ENCODE measurements around the gene FAT1.

FAT1 gene

DNA sequence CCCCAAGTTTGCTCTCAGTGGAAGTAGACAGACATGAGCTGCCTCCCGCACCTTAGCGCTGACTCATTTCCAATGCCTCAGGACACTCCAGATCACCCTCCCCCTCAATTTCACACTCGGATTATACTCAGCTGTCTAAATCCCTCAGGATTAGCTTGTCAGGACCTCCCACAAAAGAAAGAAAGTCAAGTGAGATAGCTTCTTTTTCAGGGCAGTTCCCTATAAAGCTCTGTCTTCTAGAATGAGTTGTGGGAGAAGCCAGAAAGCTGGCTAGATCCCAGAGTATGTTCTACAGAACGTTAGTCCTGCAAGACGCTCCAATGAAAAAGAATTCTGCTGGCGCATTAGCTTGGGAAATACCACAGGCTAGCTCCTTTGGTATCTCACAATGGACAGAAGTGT, 117.1 kb downstream of the FAT1 start:
- Histone ChIP-seq H3K4me1 (ENCODE audit: insufficient read depth, insufficient read length) (no peaks in the 10 kb centered on the region), H3K27me3 (ENCODE audit: insufficient read depth, insufficient read length) (no peaks in the 10 kb centered on the region), H3K4me3 (ENCODE audit: insufficient read length, low read depth) (no peak overlapping the region), H3K36me3 (ENCODE audit: insufficient read depth, insufficient read length, low read length) (peaks cover 83% of the 10 kb centered on the region), H3K9me3 (ENCODE audit: insufficient read depth, low read length) (no peaks in the 10 kb centered on the region), H3K9ac (ENCODE audit: insufficient read length, low read depth) (no peak overlapping the region)
- TF ChIP-seq YY1 (IDR thresholded peaks at IDR 0.05; ENCODE audit: insufficient read depth, insufficient read length) = no peak
- no peak for TF ChIP-seq SUZ12 (IDR thresholded peaks at IDR 0.05; ENCODE audit: extremely low read depth, insufficient read depth, insufficient read length)
- TF ChIP-seq ZNF274 (IDR thresholded peaks at IDR 0.05; ENCODE audit: low read depth, low read length) = no peak
- DNase-seq (ENCODE audit: low read depth, low spot score) = no peak

DNA sequence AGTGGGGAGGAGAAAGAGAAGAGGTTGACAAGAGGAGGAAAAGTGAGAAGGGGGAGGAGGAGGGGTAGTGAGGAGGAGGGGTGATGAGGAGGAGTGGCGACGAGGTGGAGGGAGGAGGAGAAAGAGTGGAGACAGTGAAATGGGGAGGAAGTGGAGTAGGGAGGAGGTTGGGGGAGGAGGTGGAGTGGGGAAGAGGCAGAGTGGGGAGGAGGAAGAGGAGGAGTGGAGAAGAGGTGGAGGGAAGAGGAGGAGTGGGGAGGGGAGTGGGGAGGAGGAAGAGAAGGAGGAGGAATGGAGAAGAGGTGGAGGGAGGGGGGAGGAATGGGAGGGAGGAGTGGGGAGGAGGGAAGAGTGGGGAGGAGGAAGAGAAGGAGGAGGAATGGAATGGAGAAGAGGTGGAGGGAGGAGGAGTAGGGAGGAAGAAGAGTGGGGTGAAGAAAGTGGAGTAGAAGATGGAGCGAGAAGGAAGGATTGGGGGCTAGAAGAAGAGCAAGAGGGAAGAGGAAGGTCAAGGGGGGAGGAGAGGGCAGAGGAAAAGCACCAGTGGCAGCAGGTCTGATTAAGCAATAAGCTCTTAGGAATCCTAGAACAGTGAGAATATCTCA, 118.3 kb downstream of the FAT1 start:
- TF ChIP-seq YY1 (IDR thresholded peaks at IDR 0.05; ENCODE audit: insufficient read depth, insufficient read length) (no peak), SUZ12 (IDR thresholded peaks at IDR 0.05; ENCODE audit: extremely low read depth, insufficient read depth, insufficient read length) (no peak), ZNF274 (IDR thresholded peaks at IDR 0.05; ENCODE audit: low read depth, low read length) (no peak)
- Histone ChIP-seq H3K9ac (ENCODE audit: insufficient read length, low read depth) (no peak overlapping the region), H3K4me3 (ENCODE audit: insufficient read length, low read depth) (no peak overlapping the region), H3K36me3 (ENCODE audit: insufficient read depth, insufficient read length, low read length) (peaks cover 85% of the 10 kb centered on the region), H3K27me3 (ENCODE audit: insufficient read depth, insufficient read length) (no peaks in the 10 kb centered on the region), H3K4me1 (ENCODE audit: insufficient read depth, insufficient read length) (no peaks in the 10 kb centered on the region), H3K9me3 (ENCODE audit: insufficient read depth, low read length) (no peaks in the 10 kb centered on the region)
- DNase-seq (ENCODE audit: low read depth, low spot score) = no peak

DNA sequence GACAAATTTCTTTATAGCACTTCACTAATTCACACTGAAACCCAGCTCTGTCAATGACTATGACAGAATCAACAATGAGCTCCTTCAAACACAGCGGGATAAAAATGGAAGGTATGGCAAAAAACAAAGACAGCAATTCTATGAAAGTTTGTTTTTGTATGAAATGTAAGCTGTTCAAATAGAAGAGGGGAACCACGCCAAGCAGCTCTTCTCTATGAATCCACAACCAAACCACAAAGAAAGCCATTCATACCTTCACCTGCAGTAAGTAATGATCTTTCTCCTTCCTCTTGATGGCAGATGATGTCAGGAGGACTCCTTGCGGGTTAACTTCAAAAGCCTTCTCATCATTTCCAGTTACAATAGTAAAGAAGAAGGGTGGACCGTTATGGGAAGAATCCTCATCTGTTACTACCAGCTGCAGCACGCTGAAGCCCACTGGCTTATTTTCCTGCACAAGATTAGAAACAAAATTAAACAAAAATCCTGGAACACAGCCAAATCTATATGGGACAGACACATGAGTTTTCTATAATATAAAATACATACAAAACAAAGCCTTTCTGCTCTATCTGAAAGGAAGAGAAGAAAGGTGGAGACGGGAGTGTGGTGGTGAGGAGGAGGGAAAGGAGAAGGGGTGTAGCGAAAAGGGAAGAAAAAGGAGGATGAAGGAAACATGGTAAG, 119.4 kb downstream of the FAT1 start:
- no peak for TF ChIP-seq ZNF274 (IDR thresholded peaks at IDR 0.05; ENCODE audit: low read depth, low read length)
- no peak for TF ChIP-seq YY1 (IDR thresholded peaks at IDR 0.05; ENCODE audit: insufficient read depth, insufficient read length)
- no peak for TF ChIP-seq SUZ12 (IDR thresholded peaks at IDR 0.05; ENCODE audit: extremely low read depth, insufficient read depth, insufficient read length)
- Histone ChIP-seq H3K9ac (ENCODE audit: insufficient read length, low read depth) (no peak overlapping the region), H3K4me3 (ENCODE audit: insufficient read length, low read depth) (no peak overlapping the region), H3K27me3 (ENCODE audit: insufficient read depth, insufficient read length) (no peaks in the 10 kb centered on the region), H3K4me1 (ENCODE audit: insufficient read depth, insufficient read length) (no peaks in the 10 kb centered on the region), H3K9me3 (ENCODE audit: insufficient read depth, low read length) (no peaks in the 10 kb centered on the region), H3K36me3 (ENCODE audit: insufficient read depth, insufficient read length, low read length) (peaks cover 90% of the 10 kb centered on the region)
- DNase-seq (ENCODE audit: low read depth, low spot score) = no peak

DNA sequence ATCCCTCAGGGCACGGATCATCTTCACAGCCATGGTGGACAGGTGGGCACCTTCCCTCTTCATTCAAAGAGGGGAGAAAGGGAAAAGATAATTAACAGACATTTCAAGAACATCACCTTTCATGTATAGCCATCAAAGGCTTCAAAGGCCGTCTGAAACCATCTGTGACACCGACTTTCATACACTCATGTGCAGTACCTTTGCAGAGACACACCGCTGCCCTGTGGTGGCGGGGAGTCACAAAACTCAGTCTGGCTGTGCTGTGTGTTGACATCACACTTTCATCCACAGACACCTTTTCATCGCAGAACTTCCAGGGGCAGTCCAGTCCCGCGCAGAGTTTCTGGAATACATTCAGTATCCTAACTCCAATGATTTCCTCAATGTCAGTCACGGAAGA, 120.7 kb downstream of the FAT1 start:
- Histone ChIP-seq H3K9ac (ENCODE audit: insufficient read length, low read depth) (no peak overlapping the region), H3K36me3 (ENCODE audit: insufficient read depth, insufficient read length, low read length) (peaks cover 85% of the 10 kb centered on the region), H3K9me3 (ENCODE audit: insufficient read depth, low read length) (no peaks in the 10 kb centered on the region), H3K4me3 (ENCODE audit: insufficient read length, low read depth) (no peak overlapping the region), H3K27me3 (ENCODE audit: insufficient read depth, insufficient read length) (no peaks in the 10 kb centered on the region), H3K4me1 (ENCODE audit: insufficient read depth, insufficient read length) (no peaks in the 10 kb centered on the region)
- TF ChIP-seq YY1 (IDR thresholded peaks at IDR 0.05; ENCODE audit: insufficient read depth, insufficient read length) (no peak), SUZ12 (IDR thresholded peaks at IDR 0.05; ENCODE audit: extremely low read depth, insufficient read depth, insufficient read length) (no peak), ZNF274 (IDR thresholded peaks at IDR 0.05; ENCODE audit: low read depth, low read length) (no peak)
- DNase-seq (ENCODE audit: low read depth, low spot score) = no peak

DNA sequence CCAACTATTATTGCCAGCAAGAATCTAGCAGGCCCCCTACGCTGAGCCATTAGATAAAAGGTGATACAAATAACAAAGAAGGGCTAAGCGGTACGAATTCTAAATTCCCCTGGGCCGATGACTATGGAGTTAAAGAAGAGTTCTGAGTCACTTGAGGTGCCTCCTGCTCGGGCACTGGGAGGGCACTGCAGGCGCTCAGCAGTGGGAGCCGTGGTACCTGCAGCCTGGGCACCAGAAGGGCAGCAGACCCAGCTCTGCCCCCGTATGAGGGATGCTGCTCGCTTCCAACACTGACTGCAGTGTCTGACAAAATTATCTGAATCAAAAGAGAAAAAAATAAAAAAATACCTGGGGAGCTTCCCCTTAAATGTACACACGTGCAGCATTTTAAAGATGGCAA, 124.2 kb downstream of the FAT1 start:
- Histone ChIP-seq H3K36me3 (ENCODE audit: insufficient read depth, insufficient read length, low read length) (peaks cover 87% of the 10 kb centered on the region), H3K27me3 (ENCODE audit: insufficient read depth, insufficient read length) (no peaks in the 10 kb centered on the region), H3K4me1 (ENCODE audit: insufficient read depth, insufficient read length) (no peaks in the 10 kb centered on the region), H3K4me3 (ENCODE audit: insufficient read length, low read depth) (no peak overlapping the region), H3K9ac (ENCODE audit: insufficient read length, low read depth) (no peak overlapping the region), H3K9me3 (ENCODE audit: insufficient read depth, low read length) (no peaks in the 10 kb centered on the region)
- no peak for DNase-seq (ENCODE audit: low read depth, low spot score)
- TF ChIP-seq ZNF274 (IDR thresholded peaks at IDR 0.05; ENCODE audit: low read depth, low read length) = no peak
- no peak for TF ChIP-seq SUZ12 (IDR thresholded peaks at IDR 0.05; ENCODE audit: extremely low read depth, insufficient read depth, insufficient read length)
- TF ChIP-seq YY1 (IDR thresholded peaks at IDR 0.05; ENCODE audit: insufficient read depth, insufficient read length) = no peak

DNA sequence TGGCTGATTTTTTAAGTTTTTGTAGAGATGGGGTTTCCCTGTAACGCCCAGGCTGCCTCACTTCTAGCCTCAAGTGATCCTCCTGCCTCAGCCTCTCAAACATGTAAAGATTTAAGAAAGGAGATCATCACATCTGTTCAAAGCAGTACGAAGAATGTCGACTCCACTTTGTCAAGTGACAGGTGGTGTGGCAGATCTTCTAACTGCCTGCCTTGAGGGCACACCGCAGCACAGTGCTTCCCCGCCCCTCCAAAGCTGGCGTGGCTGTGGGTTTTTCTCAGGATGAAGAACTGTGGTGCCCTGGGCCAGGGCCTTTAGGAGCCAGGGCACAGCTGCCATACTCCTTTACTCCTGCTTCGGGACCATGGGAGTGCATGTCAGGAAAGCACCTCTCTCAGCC, 125.0 kb downstream of the FAT1 start:
- Histone ChIP-seq H3K4me3 (ENCODE audit: insufficient read length, low read depth) (no peak overlapping the region), H3K9me3 (ENCODE audit: insufficient read depth, low read length) (no peaks in the 10 kb centered on the region), H3K27me3 (ENCODE audit: insufficient read depth, insufficient read length) (no peaks in the 10 kb centered on the region), H3K4me1 (ENCODE audit: insufficient read depth, insufficient read length) (no peaks in the 10 kb centered on the region), H3K9ac (ENCODE audit: insufficient read length, low read depth) (no peak overlapping the region), H3K36me3 (ENCODE audit: insufficient read depth, insufficient read length, low read length) (peaks cover 85% of the 10 kb centered on the region)
- DNase-seq (ENCODE audit: low read depth, low spot score) = no peak
- TF ChIP-seq YY1 (IDR thresholded peaks at IDR 0.05; ENCODE audit: insufficient read depth, insufficient read length) (no peak), SUZ12 (IDR thresholded peaks at IDR 0.05; ENCODE audit: extremely low read depth, insufficient read depth, insufficient read length) (no peak), ZNF274 (IDR thresholded peaks at IDR 0.05; ENCODE audit: low read depth, low read length) (no peak)

DNA sequence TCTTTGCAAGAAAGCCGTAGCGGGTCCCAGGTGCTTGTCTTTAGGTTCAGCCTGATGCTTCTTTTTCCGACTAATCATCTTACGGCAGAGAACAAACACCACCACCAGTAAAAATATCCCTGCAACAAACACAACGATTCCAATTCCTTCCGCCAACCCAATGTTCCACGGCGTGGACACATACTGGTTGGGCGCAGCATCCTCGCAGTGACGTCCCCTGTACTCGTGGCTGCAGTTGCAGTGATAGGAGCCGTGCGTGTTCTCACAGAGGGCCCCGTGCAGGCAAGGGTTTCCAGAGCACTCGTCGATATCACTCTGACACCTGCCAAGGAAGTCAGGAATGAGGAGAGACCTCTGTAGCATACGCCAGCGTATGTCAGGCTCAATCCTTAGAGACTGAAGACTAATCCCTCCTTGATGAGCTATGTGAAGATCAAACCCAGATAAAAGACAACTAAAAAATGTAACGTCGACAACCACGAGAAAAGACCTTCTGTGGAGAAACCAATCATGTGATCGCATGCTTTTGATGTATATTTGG, 126.7 kb downstream of the FAT1 start:
- Histone ChIP-seq H3K36me3 (ENCODE audit: insufficient read depth, insufficient read length, low read length) (peaks cover 81% of the 10 kb centered on the region), H3K9ac (ENCODE audit: insufficient read length, low read depth) (no peak overlapping the region), H3K27me3 (ENCODE audit: insufficient read depth, insufficient read length) (no peaks in the 10 kb centered on the region), H3K4me1 (ENCODE audit: insufficient read depth, insufficient read length) (no peaks in the 10 kb centered on the region), H3K9me3 (ENCODE audit: insufficient read depth, low read length) (no peaks in the 10 kb centered on the region), H3K4me3 (ENCODE audit: insufficient read length, low read depth) (no peak overlapping the region)
- TF ChIP-seq ZNF274 (IDR thresholded peaks at IDR 0.05; ENCODE audit: low read depth, low read length) (no peak), SUZ12 (IDR thresholded peaks at IDR 0.05; ENCODE audit: extremely low read depth, insufficient read depth, insufficient read length) (no peak), YY1 (IDR thresholded peaks at IDR 0.05; ENCODE audit: insufficient read depth, insufficient read length) (no peak)
- no peak for DNase-seq (ENCODE audit: low read depth, low spot score)

All from NT2/D1 (cell line).